Measurements from ENCODE around the gene SLC25A22.

Gene SLC25A22

DNA sequence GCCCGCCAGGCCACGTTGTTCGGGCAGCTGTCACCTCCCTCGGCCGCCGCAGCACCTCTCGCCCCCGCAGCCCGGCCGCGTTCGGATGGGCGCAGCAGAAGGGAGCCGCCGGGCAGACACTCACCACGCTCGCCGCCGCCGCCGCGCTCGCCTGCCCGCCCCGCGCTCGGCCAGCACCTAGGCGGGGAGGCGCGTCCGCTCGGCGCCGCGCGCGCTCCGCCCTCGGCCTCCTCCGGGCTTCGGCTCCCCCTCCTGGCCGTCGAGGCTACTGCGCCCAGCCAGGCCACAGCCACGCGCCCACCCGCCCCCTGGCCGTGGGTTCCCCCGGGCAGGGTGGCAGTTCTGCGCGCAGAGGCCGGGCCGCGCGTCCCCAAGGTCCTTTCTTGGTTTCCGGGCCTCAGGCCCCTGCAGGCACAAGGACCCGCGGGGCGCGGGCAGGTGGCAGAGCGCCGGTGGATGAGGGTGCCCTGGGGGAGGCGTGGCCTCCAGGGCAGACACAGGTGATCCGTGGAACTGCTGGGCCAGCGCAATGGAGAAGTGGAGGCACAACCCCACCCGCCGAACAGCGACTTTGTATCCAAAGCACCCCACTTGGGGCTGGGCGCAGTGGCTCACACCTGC is at the start of gene SLC25A22:
Gene SLC25A22, minus strand, starts transcription at position 189 of the 621 bp plus-strand sequence. CDS start 3,275 bp downstream, outside the sequence.
- peak; percentile 95 for DNase-seq

DNA sequence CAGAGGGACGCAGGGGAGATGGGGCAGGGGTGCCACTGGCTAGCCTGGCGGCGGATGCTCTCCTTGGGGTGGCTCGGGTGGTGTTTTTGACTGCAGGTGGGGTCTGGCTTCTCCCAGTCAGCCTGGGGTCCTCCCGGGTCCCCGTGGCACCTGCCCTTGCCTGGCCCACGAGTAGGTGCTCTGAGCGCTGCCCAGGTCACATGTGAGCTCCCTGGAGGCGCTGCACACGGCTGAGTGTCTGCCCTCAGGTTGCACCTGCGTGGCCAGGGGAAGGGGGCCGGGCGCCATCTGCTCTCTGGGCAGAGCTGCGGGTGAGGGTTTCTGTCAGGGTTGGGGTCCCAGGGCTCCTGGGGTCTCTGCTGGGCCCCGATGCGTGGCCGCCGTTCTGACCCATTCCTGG is 49.8 kb upstream of the SLC25A22 start:
- no peak for DNase-seq

GRCh38 chr11:846496-847098 is 48.5 kb upstream of the SLC25A22 start:
- DNase-seq, result no peak

DNA sequence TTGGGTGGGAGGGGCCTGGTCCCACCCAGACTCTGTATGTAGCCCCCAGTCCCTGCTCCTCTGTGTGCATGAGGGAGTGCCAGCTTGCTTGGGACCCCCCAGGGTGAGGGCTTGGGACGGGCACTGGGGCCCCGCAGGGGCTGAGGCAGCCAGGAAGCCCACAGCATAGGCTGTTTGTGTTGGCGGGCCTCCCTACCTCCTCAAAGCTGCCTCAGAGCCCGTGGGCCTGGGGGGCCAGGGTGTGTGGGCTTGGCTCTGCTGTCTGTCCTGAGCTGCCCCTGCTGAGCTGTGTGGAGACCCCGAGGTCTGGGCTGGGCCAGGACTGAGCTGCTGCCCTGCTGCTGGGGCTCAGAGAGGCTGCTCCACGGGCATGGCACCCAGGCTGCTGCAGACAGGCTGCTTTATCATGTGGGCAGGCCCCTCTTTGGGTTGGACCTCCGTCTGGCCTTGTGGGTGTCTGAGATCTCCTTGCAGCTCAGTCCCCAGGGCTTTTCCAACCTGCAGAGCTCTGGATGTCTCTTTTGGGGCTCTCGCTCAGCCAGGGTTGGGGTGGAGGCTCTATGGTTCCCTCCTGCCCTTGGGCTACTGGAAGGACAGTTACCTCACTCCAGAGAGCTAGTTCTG is 47.9 kb upstream of the SLC25A22 start:
- DNase-seq, result no peak

- peak; percentile 92 for DNase-seq
Measured at GRCh38 chr11:844693-845644, 46.9 kb upstream of the SLC25A22 start.

- DNase-seq, result peak; percentile 92
Measured at GRCh38 chr11:843818-844692, 46.0 kb upstream of the SLC25A22 start.

DNA sequence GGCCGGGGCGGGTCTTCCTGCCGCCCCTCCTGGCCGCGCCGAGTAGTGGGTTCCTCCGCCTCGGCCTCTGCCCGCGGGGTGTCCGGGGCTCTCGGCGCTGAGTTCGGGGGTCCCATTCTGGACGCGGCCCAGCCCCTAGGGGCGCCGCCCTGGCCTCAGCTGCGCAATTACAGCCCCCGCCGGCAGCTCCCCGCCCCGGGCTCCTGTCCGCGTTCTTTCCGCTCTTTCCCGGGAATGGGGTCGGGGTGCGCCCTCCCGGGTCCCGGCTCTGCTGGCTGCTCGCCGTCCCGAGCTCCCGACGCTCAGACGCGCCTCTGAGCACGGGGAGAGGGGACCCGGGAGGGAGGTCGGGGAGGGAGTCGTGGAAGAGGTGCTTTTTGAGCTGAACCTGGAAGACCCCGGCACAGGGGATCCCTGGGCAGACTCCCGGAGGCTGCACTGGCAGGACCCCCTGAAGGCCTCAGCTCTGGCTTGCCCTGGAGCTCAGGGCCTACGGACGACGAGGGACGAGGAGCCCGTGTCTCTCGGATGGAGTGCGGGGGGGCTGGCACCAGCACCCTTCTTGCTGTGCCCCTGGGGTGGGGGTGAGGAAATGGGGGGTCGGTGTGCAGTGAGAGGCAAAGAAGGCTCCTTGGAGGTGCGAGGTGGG is 45.1 kb upstream of the SLC25A22 start:
- peak; percentile 51 for DNase-seq

DNA sequence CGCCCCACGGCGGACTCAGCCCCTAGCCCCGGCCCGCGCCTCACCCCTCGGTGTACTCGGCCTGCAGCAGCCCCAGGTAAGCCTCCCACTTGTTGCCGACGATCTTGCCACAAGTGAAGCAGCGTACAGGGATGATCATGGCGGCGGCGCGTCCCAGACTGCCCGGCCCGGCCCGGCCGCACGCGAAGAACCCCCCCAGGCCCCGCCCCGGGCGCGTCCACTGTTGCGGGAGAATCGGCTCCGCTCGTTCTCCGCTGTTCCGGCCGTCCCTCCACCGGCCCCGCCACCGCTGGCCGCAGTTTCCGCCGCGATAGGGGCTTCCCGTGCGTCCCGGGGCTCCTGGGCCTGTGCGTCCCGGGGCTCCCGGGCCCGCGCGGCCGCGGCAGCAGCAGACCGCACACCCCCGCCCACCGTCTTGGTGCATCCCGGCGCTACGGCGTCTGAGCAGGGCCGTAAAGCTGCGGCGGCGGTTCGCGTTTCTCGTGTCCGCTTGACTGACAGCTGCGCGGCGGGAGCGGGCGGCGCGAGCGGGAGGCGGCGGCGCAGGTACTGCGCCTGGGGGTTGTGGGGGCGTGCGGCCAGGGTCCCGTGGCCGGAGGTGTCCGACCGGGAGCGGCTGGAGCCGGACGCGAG is 44.4 kb upstream of the SLC25A22 start, which contains the start of the genes POLR2L and TSPAN4:
Gene POLR2L, minus strand, starts transcription at position 160 of the 633 bp plus-strand sequence. Its CDS starts 21 bp downstream, at position 139.
Gene TSPAN4, plus strand, starts transcription at position 483 of the 633 bp plus-strand sequence. CDS start 7,453 bp downstream, outside the sequence.
- DNase-seq, result peak; percentile 96

DNA sequence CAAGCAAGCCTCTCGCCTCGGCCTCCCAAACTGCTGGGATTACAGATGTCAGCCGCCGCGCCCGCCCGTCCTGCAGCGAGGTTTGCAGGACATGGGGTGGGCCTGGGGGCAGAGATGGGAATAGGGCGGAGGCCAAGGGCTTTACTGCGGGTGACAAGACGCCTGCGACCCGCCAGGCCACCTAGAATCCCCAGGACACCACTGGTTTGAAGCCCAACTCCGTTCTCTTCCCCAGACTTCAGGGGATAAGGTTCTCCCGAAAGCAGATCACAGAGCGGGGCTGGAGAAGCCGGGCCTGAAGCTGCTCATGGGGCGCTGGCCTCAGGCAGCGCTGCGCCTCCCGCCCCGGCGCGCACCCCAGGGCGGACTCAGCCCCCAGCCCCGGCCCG is 43.9 kb upstream of the SLC25A22 start:
- DNase-seq, result no peak

- DNase-seq, result no peak
Measured at GRCh38 chr11:839875-840617, 42.0 kb upstream of the SLC25A22 start.

- no peak for DNase-seq
Measured at GRCh38 chr11:839280-839623, 41.2 kb upstream of the SLC25A22 start.

GRCh38 chr11:838441-839279 is 40.6 kb upstream of the SLC25A22 start:
- peak; percentile 29 for DNase-seq

DNA sequence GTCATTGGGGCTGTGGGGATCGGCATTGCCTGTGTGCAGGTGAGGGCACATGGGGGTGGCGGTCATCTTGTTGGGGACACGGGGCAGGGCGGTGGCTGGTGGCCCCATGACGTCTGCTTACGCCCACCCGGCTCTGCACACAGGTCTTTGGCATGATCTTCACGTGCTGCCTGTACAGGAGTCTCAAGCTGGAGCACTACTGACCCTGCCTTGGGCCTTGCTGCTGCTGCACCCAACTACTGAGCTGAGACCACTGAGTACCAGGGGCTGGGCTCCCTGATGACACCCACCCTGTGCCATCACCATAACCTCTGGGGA is 39.9 kb upstream of the SLC25A22 start:
- no peak for DNase-seq

- no peak for DNase-seq
Measured at GRCh38 chr11:837189-837989, 39.3 kb upstream of the SLC25A22 start.

DNA sequence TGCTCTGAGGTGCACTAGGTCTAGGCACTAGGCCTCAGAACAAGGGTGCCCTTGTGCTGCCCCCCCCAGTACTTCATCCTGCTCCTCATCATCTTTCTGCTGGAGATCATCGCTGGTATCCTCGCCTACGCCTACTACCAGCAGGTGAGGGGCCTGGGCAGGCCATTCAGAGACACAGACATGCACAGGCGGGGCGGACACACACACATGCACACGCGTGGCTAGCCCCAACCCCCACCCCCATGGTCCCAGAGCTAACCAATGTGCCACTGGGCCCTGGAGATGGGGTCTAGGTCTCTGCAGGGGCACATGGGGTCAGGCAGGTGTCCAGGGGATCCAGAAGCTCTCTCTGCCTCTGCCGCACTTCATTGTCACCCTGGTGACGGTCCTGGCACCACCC is 38.6 kb upstream of the SLC25A22 start:
- no peak for DNase-seq

GRCh38 chr11:836274-836673 is 38.2 kb upstream of the SLC25A22 start:
- no peak for DNase-seq

DNA sequence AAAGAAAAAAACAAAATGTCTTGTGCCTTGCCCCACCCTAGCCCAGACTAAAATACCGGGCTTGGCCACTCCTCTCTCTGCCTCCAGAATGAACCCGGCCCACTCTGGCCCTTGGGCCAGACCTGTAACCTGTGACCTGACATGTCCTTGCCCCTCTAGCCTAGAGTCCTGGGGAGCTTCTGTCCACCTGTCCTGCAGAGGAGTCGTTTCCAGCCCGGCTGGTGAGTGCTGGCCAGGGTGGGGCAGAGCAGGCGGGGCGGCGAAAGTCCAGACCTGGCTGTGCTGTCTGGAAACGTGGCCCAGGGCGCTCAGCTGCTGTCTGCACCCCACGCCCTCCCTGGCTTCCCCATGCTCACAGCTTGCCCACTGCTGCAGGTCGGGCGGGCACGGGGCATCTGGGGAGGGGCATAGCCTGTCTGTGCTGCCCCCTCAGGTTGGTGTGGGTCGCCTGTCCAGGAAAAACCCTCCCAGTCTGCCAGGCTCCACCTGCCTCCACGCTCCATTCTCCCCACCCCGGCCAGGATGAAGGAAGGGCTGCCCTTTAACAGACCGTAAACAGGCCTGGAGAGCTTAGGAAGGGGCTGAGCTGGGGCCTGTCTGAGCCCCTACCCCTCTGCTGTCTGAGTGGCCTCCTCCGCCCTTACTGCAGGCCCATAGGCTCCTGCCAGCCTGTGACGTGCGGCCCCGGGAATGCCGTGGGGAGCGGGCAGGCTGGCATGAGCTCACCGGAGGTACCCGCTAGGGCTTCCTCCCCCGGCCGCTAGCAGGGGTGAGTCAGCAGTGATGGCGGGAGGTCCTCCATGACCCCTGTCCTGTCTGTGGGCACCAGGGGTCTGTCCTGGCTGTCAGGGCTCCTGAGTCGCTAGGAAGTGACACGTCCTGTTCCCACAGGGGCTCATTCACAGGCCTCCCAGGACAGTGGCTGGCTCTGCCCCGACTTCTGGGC is 36.6 kb upstream of the SLC25A22 start:
- peak; percentile 42 for DNase-seq

All from eye (tissue), 1 donor.